Measurements from ENCODE around the gene ENTPD8.
"Not testable (repeated sequence)": the region's sequence is repeated elsewhere in the genome, so short reads cannot be mapped to it uniquely, and the experiment has no call there.

ENTPD8 gene

GRCh38 chr9:137394866-137395665 is 46.1 kb downstream of the ENTPD8 start:
- H3K4me3 ChIP-seq (ENCODE audit: low read depth, low read length) = no peak overlapping the region

GRCh38 chr9:137393176-137394150 is 47.7 kb downstream of the ENTPD8 start:
- no peak overlapping the region for H3K4me3 ChIP-seq (ENCODE audit: low read depth, low read length)

- no peak overlapping the region for H3K4me3 ChIP-seq (ENCODE audit: low read depth, low read length)
Measured at GRCh38 chr9:137392232-137393007, 48.7 kb downstream of the ENTPD8 start.

- H3K4me3 ChIP-seq (ENCODE audit: low read depth, low read length) = no peak overlapping the region
Measured at GRCh38 chr9:137391411-137391754, 49.8 kb downstream of the ENTPD8 start.

- H3K4me3 ChIP-seq (ENCODE audit: low read depth, low read length) = no peak overlapping the region
Measured at GRCh38 chr9:137390553-137391410, 50.4 kb downstream of the ENTPD8 start.

- H3K4me3 ChIP-seq (ENCODE audit: low read depth, low read length) = no peak overlapping the region
Measured at GRCh38 chr9:137389428-137389746, 51.8 kb downstream of the ENTPD8 start.

- no peak overlapping the region for H3K4me3 ChIP-seq (ENCODE audit: low read depth, low read length)
Measured at GRCh38 chr9:137388589-137389427, 52.3 kb downstream of the ENTPD8 start.

GRCh38 chr9:137387891-137388560 is 53.1 kb downstream of the ENTPD8 start:
- H3K4me3 ChIP-seq (ENCODE audit: low read depth, low read length) = no peak overlapping the region

- no peak overlapping the region for H3K4me3 ChIP-seq (ENCODE audit: low read depth, low read length)
Measured at GRCh38 chr9:137387114-137387890, 53.9 kb downstream of the ENTPD8 start.

- not testable (repeated sequence) for H3K4me3 ChIP-seq (ENCODE audit: low read depth, low read length)
Measured at GRCh38 chr9:137386507-137387113, 54.5 kb downstream of the ENTPD8 start.

- no peak overlapping the region for H3K4me3 ChIP-seq (ENCODE audit: low read depth, low read length)
Measured at GRCh38 chr9:137385061-137385655, 56.0 kb downstream of the ENTPD8 start.
